ENCODE data around the gene SLC2A13. TPM values are rescaled to one million over a fixed set of nuclear protein-coding genes. Genes with fewer than 3 reads are reported as not detected.
A peak's percentile ranks its signal among the peaks of the same experiment; 100 is the strongest.
"Not testable (repeated sequence)": the region's sequence is repeated elsewhere in the genome, so short reads cannot be mapped to it uniquely, and the experiment has no call there.

Gene SLC2A13
- total RNA-seq, 6 experiments from 2014 or later = 5.2 to 11.7 (median 8.7) TPM

DNA sequence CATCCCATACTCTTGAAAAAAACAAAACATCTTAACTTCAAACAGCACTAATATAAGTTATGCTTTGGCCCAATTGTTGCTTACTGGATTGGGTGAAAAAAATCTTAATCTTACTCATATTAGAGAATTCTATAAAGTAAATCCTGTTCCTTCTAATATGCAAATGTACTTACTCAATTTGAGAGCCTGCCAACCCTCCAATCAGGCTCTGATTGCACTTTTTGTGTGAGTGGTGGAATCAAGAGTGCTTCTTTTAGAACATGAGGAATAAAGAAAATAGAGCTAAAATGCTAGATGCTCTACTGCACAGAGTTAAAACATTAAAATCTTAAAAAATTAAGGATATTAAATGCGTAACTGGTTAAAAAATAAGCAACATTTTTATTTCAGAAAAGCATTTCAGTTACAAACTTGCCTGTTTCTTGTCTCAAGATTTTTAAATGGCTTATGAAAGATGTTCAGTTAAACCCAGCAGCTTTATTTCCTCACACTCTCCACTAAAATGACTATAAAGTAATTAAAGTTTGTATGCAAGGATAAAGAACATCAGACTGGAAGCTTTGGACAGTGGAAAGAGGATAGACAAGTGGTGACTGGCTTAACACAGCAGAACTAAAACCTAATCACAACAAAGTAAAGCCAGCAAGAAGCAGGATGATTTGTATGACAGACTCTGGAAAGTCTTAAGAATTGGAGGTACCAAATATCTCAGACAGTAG lies 177.5 kb downstream of the SLC2A13 start:
- ATAC-seq (no peak), DNase-seq (no peak)
- Histone ChIP-seq H3K4me3 (no peak overlapping the region), H3K9me3 (no peaks in the 10 kb centered on the region), H3K27ac (no peak overlapping the region), H3K4me1 (peaks cover 0 to 25% (median 6%) of the 10 kb centered on the region in 4 donors), H3K36me3 (no peaks in the 10 kb centered on the region), H3K27me3 (no peaks in the 10 kb centered on the region)
- intact Hi-C loops (cut with DNase I) = no loop called here
- TF ChIP-seq, protein P1, sequence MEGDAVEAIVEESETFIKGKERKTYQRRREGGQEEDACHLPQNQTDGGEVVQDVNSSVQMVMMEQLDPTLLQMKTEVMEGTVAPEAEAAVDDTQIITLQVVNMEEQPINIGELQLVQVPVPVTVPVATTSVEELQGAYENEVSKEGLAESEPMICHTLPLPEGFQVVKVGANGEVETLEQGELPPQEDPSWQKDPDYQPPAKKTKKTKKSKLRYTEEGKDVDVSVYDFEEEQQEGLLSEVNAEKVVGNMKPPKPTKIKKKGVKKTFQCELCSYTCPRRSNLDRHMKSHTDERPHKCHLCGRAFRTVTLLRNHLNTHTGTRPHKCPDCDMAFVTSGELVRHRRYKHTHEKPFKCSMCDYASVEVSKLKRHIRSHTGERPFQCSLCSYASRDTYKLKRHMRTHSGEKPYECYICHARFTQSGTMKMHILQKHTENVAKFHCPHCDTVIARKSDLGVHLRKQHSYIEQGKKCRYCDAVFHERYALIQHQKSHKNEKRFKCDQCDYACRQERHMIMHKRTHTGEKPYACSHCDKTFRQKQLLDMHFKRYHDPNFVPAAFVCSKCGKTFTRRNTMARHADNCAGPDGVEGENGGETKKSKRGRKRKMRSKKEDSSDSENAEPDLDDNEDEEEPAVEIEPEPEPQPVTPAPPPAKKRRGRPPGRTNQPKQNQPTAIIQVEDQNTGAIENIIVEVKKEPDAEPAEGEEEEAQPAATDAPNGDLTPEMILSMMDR (IDR thresholded peaks at IDR 0.05) = no peak
- no peak for TF ChIP-seq POLR2A (IDR thresholded peaks at IDR 0.05)
- WGBS (ENCODE audit: insufficient coverage, low coverage, low lambda C conversion rate, missing lambda C conversion rate) = 93% methylated on average over 1 of the region's 1 CpG

DNA sequence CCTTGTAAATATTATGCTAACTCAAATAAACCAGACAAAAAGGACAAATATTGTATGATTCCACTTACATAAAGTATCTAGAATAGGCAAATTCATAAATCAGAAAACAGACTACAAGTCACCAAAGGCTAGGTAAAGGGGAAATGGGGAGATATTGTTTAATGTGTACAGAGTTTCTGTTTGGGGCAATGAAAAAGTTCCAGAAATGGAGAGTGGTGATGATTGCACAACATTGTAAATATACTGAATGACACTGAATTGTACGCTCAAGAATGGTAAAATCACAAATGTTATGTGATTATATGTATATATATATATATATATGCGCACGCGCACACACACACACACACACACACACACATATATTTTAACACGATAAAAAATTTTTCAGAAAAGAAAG lies 182.5 kb downstream of the SLC2A13 start:
- WGBS (ENCODE audit: insufficient coverage, low coverage, low lambda C conversion rate, missing lambda C conversion rate) = 31% methylated on average over 5 of the region's 5 CpGs
- Histone ChIP-seq H3K4me1 (peaks cover 0 to 32% (median 5%) of the 10 kb centered on the region in 4 donors), H3K9me3 (no peaks in the 10 kb centered on the region), H3K27ac (peak overlapping the region in 2 of 3 donors; percentile 29 to 63), H3K4me3 (no peak overlapping the region), H3K36me3 (no peaks in the 10 kb centered on the region), H3K27me3 (no peaks in the 10 kb centered on the region)
- TF ChIP-seq, protein P1 (IDR thresholded peaks at IDR 0.05) = no peak
- no peak for TF ChIP-seq POLR2A (IDR thresholded peaks at IDR 0.05)
- ATAC-seq (peak; percentile 63 to 83 (median 75)), DNase-seq (no peak)
- intact Hi-C loops (cut with DNase I) = no loop called here

DNA sequence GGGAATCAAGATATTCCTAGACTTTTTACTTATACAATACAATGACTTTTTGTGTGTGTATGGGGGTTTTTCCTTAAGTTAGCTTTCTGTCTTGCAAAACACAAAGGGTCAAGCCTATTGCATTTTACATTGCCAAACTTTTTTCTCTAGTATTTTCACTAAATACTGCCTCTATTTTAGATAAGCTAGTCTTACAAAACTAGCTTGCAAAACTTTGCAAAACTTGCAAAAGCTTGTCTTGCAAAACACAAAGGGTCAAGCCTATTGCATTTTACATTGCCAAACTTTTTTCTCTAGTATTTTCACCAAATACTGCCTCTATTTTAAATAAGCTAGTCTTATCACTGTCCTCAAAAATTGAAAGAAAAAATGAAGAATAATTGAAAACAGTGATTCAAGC lies 183.3 kb downstream of the SLC2A13 start:
- H3K36me3 ChIP-seq; intact Hi-C loops (cut with DNase I); H3K27me3 ChIP-seq; H3K9me3 ChIP-seq; DNase-seq; H3K4me3 ChIP-seq: not testable (repeated sequence)
- peaks cover 0 to 32% (median 5%) of the 10 kb centered on the region in 4 donors for H3K4me1 ChIP-seq
- H3K27ac ChIP-seq = peak overlapping the region in 2 of 3 donors; percentile 29 to 63
- ATAC-seq = peak; percentile 69 to 86 (median 72)

- ATAC-seq (no peak), DNase-seq (no peak)
- TF ChIP-seq POLR2A (IDR thresholded peaks at IDR 0.05) = no peak
- TF ChIP-seq, protein P1 (IDR thresholded peaks at IDR 0.05) = no peak
- H3K9me3 ChIP-seq = no peaks in the 10 kb centered on the region
- no peak overlapping the region for H3K4me3 ChIP-seq
- WGBS (ENCODE audit: insufficient coverage, low coverage, low lambda C conversion rate, missing lambda C conversion rate) = 79% methylated on average over 4 of the region's 4 CpGs
- H3K36me3 ChIP-seq = no peaks in the 10 kb centered on the region
- H3K27ac ChIP-seq = no peak overlapping the region
- peaks cover 0 to 32% (median 5%) of the 10 kb centered on the region in 4 donors for H3K4me1 ChIP-seq
- intact Hi-C loops (cut with DNase I) = no loop called here
- H3K27me3 ChIP-seq = no peaks in the 10 kb centered on the region
Observed at GRCh38 chr12:39920647-39921046, 185.2 kb downstream of the SLC2A13 start.

GRCh38 chr12:39920222-39920621 lies 185.7 kb downstream of the SLC2A13 start:
- Histone ChIP-seq H3K4me3 (no peak overlapping the region), H3K9me3 (no peaks in the 10 kb centered on the region), H3K27ac (no peak overlapping the region), H3K27me3 (no peaks in the 10 kb centered on the region), H3K36me3 (no peaks in the 10 kb centered on the region), H3K4me1 (peaks cover 0 to 32% (median 5%) of the 10 kb centered on the region in 4 donors)
- ATAC-seq = peak in 3 of 4 donors; percentile 25 to 48 (median 47)
- DNase-seq = no peak
- WGBS (ENCODE audit: insufficient coverage, low coverage, low lambda C conversion rate, missing lambda C conversion rate) = 60% methylated on average over 4 of the region's 4 CpGs
- TF ChIP-seq, protein P1 (IDR thresholded peaks at IDR 0.05) = no peak
- TF ChIP-seq POLR2A (IDR thresholded peaks at IDR 0.05) = no peak
- intact Hi-C loops (cut with DNase I) = no loop called here
